AG04450 (cell line): ENCODE measurements around the gene FBN1. TPM values are rescaled to one million over a fixed set of nuclear protein-coding genes. Genes with fewer than 3 reads are reported as not detected.

ENCODE experiments used
- CTCF ChIA-PET: fragments of 300-600, 350-600 bp; formaldehyde crosslinking; extraction: SDS; loops from one replicate; lab custom pipeline; 2022; ENCODE audit warnings: antibody characterized with exemption, inconsistent platforms; lab: Charles Lee
- POLR2A ChIA-PET: fragments of 350-600 bp; formaldehyde crosslinking; extraction: SDS; loops from one replicate; lab custom pipeline; 2021; ENCODE audit warnings: antibody characterized with exemption, inconsistent platforms; lab: Yijun Ruan, JAX
- DNase-seq: peaks from one replicate; pipeline ENCODE4 v3.0.0-alpha.2; 2011; ENCODE audit warnings: low read depth, low spot score
- H3K27ac ChIP-seq: one replicate; pipeline ENCODE4 v1.5.1; 2012; ENCODE audit warnings: low read depth, low read length, control low read depth
- H3K27me3 ChIP-seq: one replicate; pipeline ENCODE4 v1.6.0; 2012; ENCODE audit warnings: low read length; ENCODE audit not compliant: control insufficient read depth, insufficient read depth
- H3K4me3 ChIP-seq: 2 replicates; pipeline ENCODE4 v1.5.1; 2011; ENCODE audit warnings: mild to moderate bottlenecking, low read depth, low read length, control low read depth
- H3K9me3 ChIP-seq: 2 replicates; pipeline ENCODE4 v1.5.1; 2012; ENCODE audit warnings: low read length; ENCODE audit not compliant: control insufficient read depth, insufficient read depth
- polyA plus RNA-seq: library from polyadenylated mRNA; depleted of rRNA; stranded (reverse); fragments of >200 nt; gene quantifications from 2 replicates; pipeline ENCODE4 v1.2.3, GENCODE V29; 2011
- TF ChIP-seq, protein P1 (sequence below): IDR thresholded peaks from 2 replicates; pipeline ENCODE4 v1.5.1; 2011; ENCODE audit warnings: low read depth, low read length, control low read depth, inconsistent platforms

FBN1 gene
- polyA plus RNA-seq, 1 experiment = 530 TPM

DNA sequence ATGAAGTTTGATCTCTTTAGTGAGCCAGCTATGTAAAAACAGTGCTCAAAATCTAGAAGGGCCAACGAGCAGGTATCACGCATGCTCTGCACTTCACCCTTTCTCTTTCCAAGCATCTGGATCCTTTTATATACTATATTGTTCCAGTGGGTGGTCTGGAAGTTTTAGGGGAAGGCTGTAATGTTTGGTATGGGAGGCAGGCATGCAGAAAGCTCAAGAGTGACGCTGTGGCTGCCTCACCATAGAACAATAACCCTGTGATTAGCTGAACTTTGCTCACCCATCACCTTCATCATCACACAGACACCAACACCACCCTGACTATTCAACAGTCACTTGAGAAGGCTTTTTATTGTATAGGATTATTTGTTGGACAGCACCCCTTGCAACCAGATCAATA lies 81.6 kb downstream of the FBN1 start:
- Histone ChIP-seq H3K4me3 (no peak overlapping the region), H3K27me3 (no peaks in the 10 kb centered on the region), H3K9me3 (no peaks in the 10 kb centered on the region), H3K27ac (no peak overlapping the region)
- no peak for DNase-seq
- TF ChIP-seq, protein P1, sequence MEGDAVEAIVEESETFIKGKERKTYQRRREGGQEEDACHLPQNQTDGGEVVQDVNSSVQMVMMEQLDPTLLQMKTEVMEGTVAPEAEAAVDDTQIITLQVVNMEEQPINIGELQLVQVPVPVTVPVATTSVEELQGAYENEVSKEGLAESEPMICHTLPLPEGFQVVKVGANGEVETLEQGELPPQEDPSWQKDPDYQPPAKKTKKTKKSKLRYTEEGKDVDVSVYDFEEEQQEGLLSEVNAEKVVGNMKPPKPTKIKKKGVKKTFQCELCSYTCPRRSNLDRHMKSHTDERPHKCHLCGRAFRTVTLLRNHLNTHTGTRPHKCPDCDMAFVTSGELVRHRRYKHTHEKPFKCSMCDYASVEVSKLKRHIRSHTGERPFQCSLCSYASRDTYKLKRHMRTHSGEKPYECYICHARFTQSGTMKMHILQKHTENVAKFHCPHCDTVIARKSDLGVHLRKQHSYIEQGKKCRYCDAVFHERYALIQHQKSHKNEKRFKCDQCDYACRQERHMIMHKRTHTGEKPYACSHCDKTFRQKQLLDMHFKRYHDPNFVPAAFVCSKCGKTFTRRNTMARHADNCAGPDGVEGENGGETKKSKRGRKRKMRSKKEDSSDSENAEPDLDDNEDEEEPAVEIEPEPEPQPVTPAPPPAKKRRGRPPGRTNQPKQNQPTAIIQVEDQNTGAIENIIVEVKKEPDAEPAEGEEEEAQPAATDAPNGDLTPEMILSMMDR = no peak
- ChIA-PET CTCF (no interaction called here), POLR2A (no interaction called here)

DNA sequence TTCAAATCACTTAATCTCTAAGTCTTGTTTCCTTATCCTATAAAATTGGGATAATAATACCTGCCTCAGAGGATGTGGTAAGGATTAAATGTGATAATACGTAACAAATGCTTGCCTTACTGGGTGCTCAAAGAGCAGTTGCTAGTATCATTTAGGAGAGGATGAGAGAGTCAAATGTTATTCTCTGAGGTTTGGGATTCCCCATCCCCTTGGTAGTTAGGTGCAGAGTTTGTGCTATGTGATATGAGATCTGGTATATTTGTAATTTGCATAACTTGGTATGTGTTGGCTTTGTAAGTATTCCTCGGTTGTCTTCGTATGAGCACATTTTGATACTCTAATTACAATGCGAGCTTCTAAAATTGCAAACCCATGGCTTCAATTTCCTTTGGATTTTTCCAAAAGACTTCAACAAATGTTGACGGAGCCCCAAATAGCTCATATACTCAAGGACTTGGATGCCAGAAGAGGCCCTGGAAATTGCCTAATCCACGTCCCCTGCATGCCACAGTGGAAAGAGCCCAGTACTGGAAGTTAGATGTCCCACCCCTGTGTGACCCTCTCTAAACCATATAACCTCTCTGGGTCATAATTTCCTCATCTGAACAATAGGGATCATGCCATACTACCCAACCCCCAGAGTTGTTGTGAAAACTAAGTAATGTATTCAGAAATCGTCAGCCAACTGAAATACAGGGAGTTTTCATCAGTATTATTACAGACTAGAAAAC lies 85.0 kb downstream of the FBN1 start:
- TF ChIP-seq, protein P1 = no peak
- CTCF ChIA-PET = no interaction called here
- no peak for DNase-seq
- POLR2A ChIA-PET = no interaction called here
- no peaks in the 10 kb centered on the region for H3K9me3 ChIP-seq
- no peaks in the 10 kb centered on the region for H3K27me3 ChIP-seq
- H3K4me3 ChIP-seq = no peak overlapping the region
- no peak overlapping the region for H3K27ac ChIP-seq

DNA sequence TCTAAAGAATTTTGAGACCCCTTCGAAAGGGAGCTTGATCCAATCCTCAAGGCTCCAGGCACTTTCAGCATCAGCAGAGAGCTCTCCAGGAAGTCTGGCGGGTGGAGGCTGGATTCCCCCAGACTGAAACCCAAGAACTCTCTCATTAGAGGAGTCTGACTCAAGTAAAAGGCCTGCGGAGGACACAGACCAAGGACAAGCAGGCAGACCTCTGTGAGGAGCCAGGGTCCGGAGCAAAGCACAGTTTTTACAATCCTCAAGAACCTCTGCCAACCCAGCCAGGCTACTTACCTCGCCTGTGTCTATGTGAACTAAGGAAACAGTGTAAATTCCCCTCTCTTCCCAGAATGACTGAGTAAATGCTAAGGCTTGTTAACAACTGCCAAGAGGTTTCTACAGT lies 86.2 kb downstream of the FBN1 start:
- peak; percentile 57 for DNase-seq
- ChIA-PET CTCF (no interaction called here), POLR2A (interaction anchor here (0.6 to 1.0 kb wide), 3 partner anchors 11 to 119 kb away, joined by 3 to 5 read pairs (median 3); partner anchors contain the start of gene FBN1)
- TF ChIP-seq, protein P1 = no peak
- H3K9me3 ChIP-seq = no peaks in the 10 kb centered on the region
- H3K4me3 ChIP-seq = no peak overlapping the region; the same call in 1 of the 2 replicates
- no peaks in the 10 kb centered on the region for H3K27me3 ChIP-seq
- H3K27ac ChIP-seq = peak overlapping the region; percentile 71

DNA sequence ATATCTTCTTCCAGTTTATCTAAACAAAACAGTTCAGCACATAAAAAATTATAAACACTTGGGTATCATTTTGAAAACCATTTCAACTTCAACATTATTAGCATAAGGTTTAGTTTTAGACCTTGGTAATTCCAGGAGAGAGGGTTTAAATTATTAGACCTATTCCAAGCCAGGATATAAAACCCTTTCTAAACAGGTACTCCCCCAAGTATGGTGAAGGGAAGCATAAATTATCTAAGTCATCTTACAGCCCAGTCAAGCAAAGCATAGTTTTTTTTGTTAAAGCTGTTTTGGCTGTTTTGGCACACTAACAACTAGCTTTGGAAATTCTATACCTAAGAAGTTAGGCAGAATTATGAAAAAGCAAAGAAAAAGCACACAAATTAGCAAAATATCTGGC lies 87.3 kb downstream of the FBN1 start:
- TF ChIP-seq, protein P1 = no peak
- Histone ChIP-seq H3K27ac (no peak overlapping the region), H3K4me3 (no peak overlapping the region)

DNA sequence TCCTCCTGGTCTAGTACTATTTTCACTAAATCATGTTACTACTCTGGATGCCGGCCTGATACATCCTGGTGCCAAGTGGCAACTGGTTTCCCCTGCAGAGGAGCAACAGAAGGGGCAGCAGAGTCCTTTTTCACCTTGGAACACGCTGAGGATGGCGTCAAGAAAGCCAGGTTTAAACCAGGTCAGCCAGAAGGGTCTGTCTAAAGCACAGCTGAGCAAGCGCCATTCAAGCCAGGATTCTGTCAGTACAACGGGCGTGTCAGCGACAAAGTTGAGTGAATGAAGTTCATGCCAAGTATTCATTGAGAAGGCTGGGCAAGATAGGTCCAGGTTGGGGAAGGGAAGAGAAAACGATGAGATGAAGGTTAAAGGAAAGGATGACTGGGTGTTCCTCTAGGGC lies 88.2 kb downstream of the FBN1 start:
- Histone ChIP-seq H3K9me3 (no peaks in the 10 kb centered on the region), H3K4me3 (no peak overlapping the region), H3K27me3 (no peaks in the 10 kb centered on the region), H3K27ac (no peak overlapping the region)
- POLR2A ChIA-PET = no interaction called here
- TF ChIP-seq, protein P1 = no peak
- DNase-seq = no peak
- CTCF ChIA-PET = no interaction called here

More for the DNA sequence above, 87.3 kb downstream of the FBN1 start:
- no peak for DNase-seq
- Histone ChIP-seq H3K9me3 (no peaks in the 10 kb centered on the region), H3K27me3 (no peaks in the 10 kb centered on the region)
- POLR2A ChIA-PET = interaction anchor here (0.8 to 1.0 kb wide), 2 partner anchors 87 to 118 kb away, joined by 3 read pairs; partner anchors contain the start of gene FBN1
- CTCF ChIA-PET = interaction anchor here (0.6 kb wide), 1 partner anchor 227 kb away, joined by 4 read pairs; the partner anchor contains the start of gene DUT
